Erythroblast (primary cell): ENCODE results near the gene SOCS2.
"Not testable (repeated sequence)": the region's sequence is repeated elsewhere in the genome, so short reads cannot be mapped to it uniquely, and the experiment has no call there.

Source experiments
- DNase-seq, 2 experiments: peaks; one replicate each; lab custom pipeline; 2025; lab: John Stamatoyannopoulos, UW
- GATA1 ChIP-seq: IDR thresholded peaks from 2 replicates; pipeline ENCODE4 v1.6.1; 2011; ENCODE audit warnings: low read depth, mild to moderate bottlenecking, control low read depth, low read length, moderate library complexity
- POLR2A ChIP-seq: IDR thresholded peaks from 2 replicates; pipeline ENCODE4 v1.6.1; 2011; ENCODE audit warnings: mild to moderate bottlenecking, low read length

SOCS2 gene

GRCh38 chr12:93618891-93619410 is 46.5 kb downstream of the SOCS2 start:
- no peak for DNase-seq
- TF ChIP-seq GATA1 (no peak), POLR2A (no peak)

GRCh38 chr12:93621986-93622385 is 49.5 kb downstream of the SOCS2 start:
- no peak for TF ChIP-seq POLR2A
- TF ChIP-seq GATA1, result no peak
- DNase-seq, result no peak

- DNase-seq, result no peak
Observed at GRCh38 chr12:93622485-93622884, 50.0 kb downstream of the SOCS2 start.

DNA sequence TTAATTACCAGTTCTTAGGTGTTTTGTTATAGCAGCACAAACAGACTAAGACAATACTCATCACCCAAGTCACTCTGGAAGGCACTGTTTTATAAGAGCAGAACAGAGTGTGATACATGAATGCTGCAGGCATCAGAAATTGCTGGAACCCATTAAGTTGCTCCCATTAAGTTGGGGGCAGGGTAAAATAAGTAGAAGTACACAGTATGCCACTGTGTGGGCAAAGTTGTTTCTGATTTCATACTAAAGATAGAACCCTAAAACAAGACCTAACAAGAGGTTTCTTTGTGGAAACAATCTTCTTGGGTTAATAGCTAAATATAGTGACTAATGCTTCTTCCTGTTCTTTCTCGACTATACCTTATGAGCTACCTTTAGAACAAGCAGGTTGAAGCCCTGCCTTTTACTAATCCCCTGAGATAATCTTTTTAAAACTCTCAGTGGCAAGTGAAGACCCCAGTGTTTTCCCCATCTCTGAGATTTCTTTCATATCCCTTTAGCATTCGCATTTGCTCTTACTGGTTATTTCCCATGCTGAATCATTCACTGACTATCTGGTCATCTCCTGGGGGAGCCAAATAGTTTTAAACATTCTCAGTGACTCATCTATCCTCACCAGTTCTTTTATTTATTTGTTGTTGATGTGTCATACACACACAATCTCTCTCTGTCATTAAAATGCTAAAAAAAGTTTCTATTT is 52.3 kb downstream of the SOCS2 start:
- TF ChIP-seq GATA1 (no peak), POLR2A (no peak)
- DNase-seq, result peak in 1 of 2 experiments; percentile 20

More at GRCh38 chr12:93622485-93622884, 50.0 kb downstream of the SOCS2 start:
- TF ChIP-seq GATA1, result no peak
- TF ChIP-seq POLR2A, result no peak

DNA sequence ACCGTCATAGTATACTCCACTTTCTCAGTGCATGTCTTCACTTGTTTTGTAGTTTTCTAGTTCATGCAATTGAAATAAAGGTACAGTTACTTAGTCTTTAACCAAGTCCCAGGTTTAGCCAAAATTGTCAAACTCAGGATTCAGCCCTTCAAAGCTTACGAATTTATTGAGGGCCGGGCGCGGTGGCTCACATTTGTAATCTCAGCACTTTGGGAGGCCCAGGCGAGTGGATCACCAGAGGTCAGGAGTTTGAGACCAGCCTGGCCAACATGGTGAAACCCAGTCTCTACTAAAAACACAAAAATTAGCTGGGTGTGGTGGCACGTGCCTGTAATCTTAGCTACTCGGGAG is 52.8 kb downstream of the SOCS2 start:
- not testable (repeated sequence) for DNase-seq

GRCh38 chr12:93626160-93626559 is 53.7 kb downstream of the SOCS2 start:
- TF ChIP-seq GATA1 (no peak), POLR2A (no peak)

More at GRCh38 chr12:93626160-93626559, 53.7 kb downstream of the SOCS2 start:
- DNase-seq, result no peak
